Measurements from ENCODE around the gene BLMH. TPM values are rescaled to one million over a fixed set of nuclear protein-coding genes. Genes with fewer than 3 reads are reported as not detected.

Gene BLMH
- total RNA-seq, 1 experiment from 2014 or later = 20.7 TPM

DNA sequence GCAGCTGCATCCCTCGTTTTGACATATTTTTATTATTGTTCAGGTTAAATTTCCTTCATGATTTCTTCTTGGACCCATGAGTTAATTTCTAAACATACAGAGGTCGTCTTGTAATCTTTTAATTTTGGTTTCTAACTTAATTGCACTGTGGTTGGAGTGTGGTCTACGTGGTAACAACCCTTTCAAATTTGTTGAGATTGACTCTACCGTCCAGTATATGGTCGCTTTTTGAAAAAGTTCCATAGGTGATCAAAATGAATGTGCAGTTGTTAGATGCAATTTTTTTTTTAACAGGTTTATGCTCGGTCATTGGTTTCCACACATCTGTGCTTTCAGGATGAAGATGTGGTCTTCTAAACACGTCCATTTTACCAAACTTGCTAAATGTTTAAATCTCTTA lies 45.3 kb downstream of the BLMH start:
- Histone ChIP-seq H3K27me3 (ENCODE audit: insufficient read depth, low read depth) (no peaks in the 10 kb centered on the region), H3K4me1 (replicated peaks; ENCODE audit: insufficient read depth) (no peaks in the 10 kb centered on the region), H3K4me3 (no peak overlapping the region), H3F3A (ENCODE audit: insufficient read depth, low read depth) (no peaks in the 10 kb centered on the region; the same call in 1 of the 2 replicates), H3K36me3 (ENCODE audit: low read depth) (no peaks in the 10 kb centered on the region), H3K9me3 (ENCODE audit: insufficient read depth, low read depth) (no peaks in the 10 kb centered on the region), H2AFZ (no peak overlapping the region), H3K4me2 (no peak overlapping the region), H3K79me2 (ENCODE audit: low read depth) (no peaks in the 10 kb centered on the region), H3K27ac (no peak overlapping the region), H4K20me1 (ENCODE audit: insufficient read depth) (no peaks in the 10 kb centered on the region), H3K9me2 (ENCODE audit: insufficient read depth) (no peaks in the 10 kb centered on the region)
- no TSS peak for BruUV-seq (replicated peaks)
- TF ChIP-seq CTCF (conservative IDR thresholded peaks at IDR 0.05) (no peak), EZH2 (IDR thresholded peaks at IDR 0.05; ENCODE audit: low read depth) (no peak)
- ChIA-PET POLR2A (ENCODE audit: unreplicated experiment) (no interaction called here), CTCF (no interaction called here)
- intact Hi-C loops (cut with micrococcal nuclease; ENCODE audit: unreplicated experiment) = no loop called here
- DNase-seq = no peak

DNA sequence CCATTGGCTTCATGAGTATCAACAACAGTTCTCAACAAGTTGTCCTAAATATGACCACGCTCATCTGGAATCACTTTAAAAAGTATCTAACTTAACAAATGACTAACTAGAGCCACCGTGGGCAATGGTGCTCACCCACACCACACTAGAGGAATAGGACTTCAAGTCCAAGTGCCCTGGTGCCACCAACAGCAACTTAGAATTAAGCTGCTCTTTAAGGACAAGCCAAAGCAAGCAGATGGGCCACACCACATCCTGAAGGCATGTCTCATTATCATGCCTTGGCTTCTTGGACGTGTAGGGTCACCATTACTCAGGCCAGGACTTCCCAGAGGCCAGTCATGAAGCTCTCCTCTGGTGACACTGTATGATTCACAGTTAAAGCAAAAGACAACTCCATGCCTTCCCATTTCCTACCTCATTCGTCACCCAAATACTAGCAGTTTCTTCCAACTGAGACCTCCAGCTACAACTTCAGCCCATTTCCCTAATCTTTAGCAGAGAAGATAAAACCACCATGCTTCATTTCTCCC lies 46.8 kb downstream of the BLMH start:
- ChIA-PET CTCF (interaction anchor here (0.6 to 0.9 kb wide), 2 partner anchors 152 to 232 kb away, joined by 3 read pairs; no protein-coding TSS in a partner anchor), POLR2A (ENCODE audit: unreplicated experiment) (no interaction called here)
- Histone ChIP-seq H2AFZ (no peak overlapping the region), H3K9me2 (ENCODE audit: insufficient read depth) (no peaks in the 10 kb centered on the region), H3K27ac (no peak overlapping the region), H3K4me1 (replicated peaks; ENCODE audit: insufficient read depth) (no peaks in the 10 kb centered on the region), H3K4me3 (no peak overlapping the region), H3K36me3 (ENCODE audit: low read depth) (no peaks in the 10 kb centered on the region), H3F3A (ENCODE audit: insufficient read depth, low read depth) (no peaks in the 10 kb centered on the region; the same call in 1 of the 2 replicates), H3K9me3 (ENCODE audit: insufficient read depth, low read depth) (no peaks in the 10 kb centered on the region), H3K79me2 (ENCODE audit: low read depth) (no peaks in the 10 kb centered on the region), H3K27me3 (ENCODE audit: insufficient read depth, low read depth) (no peaks in the 10 kb centered on the region), H3K4me2 (no peak overlapping the region), H4K20me1 (ENCODE audit: insufficient read depth) (no peaks in the 10 kb centered on the region)
- intact Hi-C loops (cut with micrococcal nuclease; ENCODE audit: unreplicated experiment) = no loop called here
- DNase-seq = no peak
- no peak for TF ChIP-seq EZH2 (IDR thresholded peaks at IDR 0.05; ENCODE audit: low read depth)
- no peak for TF ChIP-seq CTCF (conservative IDR thresholded peaks at IDR 0.05)
- BruUV-seq (replicated peaks) = no TSS peak

GRCh38 chr17:30243568-30243967 lies 48.2 kb downstream of the BLMH start:
- Histone ChIP-seq H3K79me2 (ENCODE audit: low read depth) (no peaks in the 10 kb centered on the region), H3K4me3 (no peak overlapping the region), H3K4me2 (no peak overlapping the region), H3K9me3 (ENCODE audit: insufficient read depth, low read depth) (no peaks in the 10 kb centered on the region), H2AFZ (no peak overlapping the region), H3K27ac (no peak overlapping the region), H3K4me1 (replicated peaks; ENCODE audit: insufficient read depth) (no peaks in the 10 kb centered on the region), H3K9me2 (ENCODE audit: insufficient read depth) (no peaks in the 10 kb centered on the region), H4K20me1 (ENCODE audit: insufficient read depth) (no peaks in the 10 kb centered on the region), H3F3A (ENCODE audit: insufficient read depth, low read depth) (no peaks in the 10 kb centered on the region; the same call in 1 of the 2 replicates), H3K36me3 (ENCODE audit: low read depth) (no peaks in the 10 kb centered on the region), H3K27me3 (ENCODE audit: insufficient read depth, low read depth) (no peaks in the 10 kb centered on the region)
- no peak for TF ChIP-seq EZH2 (IDR thresholded peaks at IDR 0.05; ENCODE audit: low read depth)
- TF ChIP-seq CTCF (conservative IDR thresholded peaks at IDR 0.05) = no peak
- no peak for DNase-seq
- no TSS peak for BruUV-seq (replicated peaks)
- intact Hi-C loops (cut with micrococcal nuclease; ENCODE audit: unreplicated experiment) = no loop called here
- CTCF ChIA-PET = no interaction called here
- POLR2A ChIA-PET (ENCODE audit: unreplicated experiment) = no interaction called here

All from PC-9 (cell line).